Adipose tissue (tissue), 3 donors: ENCODE data around the gene CFAP43. TPM values are rescaled to one million over a fixed set of nuclear protein-coding genes. Genes with fewer than 3 reads are reported as not detected.
"Not testable (repeated sequence)": the region's sequence is repeated elsewhere in the genome, so short reads cannot be mapped to it uniquely, and the experiment has no call there.

Experiments used
- H3K27ac ChIP-seq: one replicate; pipeline ENCODE4 v1.5.1; 2013; ENCODE audit warnings: low read depth, low read length
- WGBS, 3 donors: extraction: QIAGEN DNeasy Blood & Tissue Kit; methylation state at CpG; one replicate each; pipeline ENCODE4 v1.1.7; 2013; 5-methylcytosine and 5-hydroxymethylcytosine counted together
- polyA plus RNA-seq, 3 donors: library from polyadenylated mRNA; stranded (reverse); fragments of 200-250 nt; gene quantifications; one replicate each; pipeline ENCODE4 v1.2.3, GENCODE V29; 2013
- donor health status: healthy with polysubstance abuse.
- donor health status: Bipolar disorder and iron deficiency.
- donor health status: healthy.

Gene CFAP43
- polyA plus RNA-seq, 3 donors, result 0.07 to 0.81 TPM; not detected in 1

DNA sequence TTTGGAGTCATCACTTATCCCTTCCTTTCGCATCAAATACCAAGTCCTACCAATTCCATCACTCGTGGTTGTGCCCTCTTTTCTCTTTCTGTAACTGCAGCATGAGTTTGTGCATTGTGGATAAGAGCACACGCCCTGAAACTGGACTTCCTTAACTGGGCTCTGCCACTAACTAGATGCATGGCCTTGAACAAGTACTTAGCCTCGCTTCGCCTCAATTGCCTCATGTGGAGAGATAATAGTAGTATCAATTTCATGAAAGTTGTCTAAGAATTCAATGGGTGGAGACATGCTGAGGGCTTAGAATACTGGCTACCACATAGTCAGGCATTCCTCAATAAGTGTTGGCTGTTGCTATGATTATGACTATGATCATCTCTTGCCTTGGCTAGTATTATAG, 41.5 kb downstream of the CFAP43 start:
- 83 to 93% (median 83%) methylated on average over 5 of the region's 5 CpGs for WGBS, 3 donors
- H3K27ac ChIP-seq, result no peak overlapping the region

DNA sequence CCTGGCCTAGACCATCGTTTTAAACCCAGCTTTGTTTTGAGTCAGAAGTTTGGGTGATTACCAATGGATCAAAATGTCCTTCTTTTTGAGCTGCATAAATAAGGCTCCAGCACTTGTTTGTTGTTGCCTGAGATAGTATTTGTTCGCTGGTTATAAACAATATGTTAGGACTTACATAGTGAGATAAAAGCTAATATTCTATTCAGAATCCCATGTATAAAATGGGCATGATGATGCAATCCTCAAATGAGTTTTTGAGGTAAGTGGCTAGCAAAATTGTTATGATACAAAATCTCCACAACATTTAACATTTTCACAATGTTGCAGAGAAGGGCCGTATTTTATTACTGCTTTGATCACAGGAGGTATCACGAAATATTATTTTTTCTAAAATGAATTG, 48.5 kb downstream of the CFAP43 start:
- WGBS, 3 donors, result 86 to 91% (median 88%) methylated on average over 4 of the region's 4 CpGs

DNA sequence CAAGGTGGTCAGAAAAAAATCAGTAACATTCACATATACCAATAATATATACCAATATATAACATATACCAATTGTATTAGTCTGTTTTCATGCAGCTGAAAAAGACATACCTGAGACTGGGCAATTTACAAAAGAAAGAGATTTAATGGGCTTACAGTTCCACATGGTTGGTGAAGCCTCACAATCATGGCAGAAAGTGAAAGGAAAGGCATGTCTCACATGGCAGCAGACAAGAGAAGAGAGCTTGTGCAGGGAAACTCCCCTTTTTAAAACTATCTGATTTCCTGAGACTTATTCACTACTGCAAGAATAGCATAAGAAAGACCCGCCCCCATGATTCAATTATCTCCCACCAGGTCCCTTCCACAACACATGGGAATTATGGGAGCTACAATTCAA, 58.0 kb downstream of the CFAP43 start:
- WGBS, 3 donors, result 91 to 100% (median 96%) methylated on average over 1 of the region's 1 CpG
- H3K27ac ChIP-seq, result not testable (repeated sequence)

More for the DNA sequence above, 48.5 kb downstream of the CFAP43 start:
- H3K27ac ChIP-seq, result no peak overlapping the region

GRCh38 chr10:104170610-104171254, 61.4 kb downstream of the CFAP43 start:
- WGBS, 3 donors, result 80 to 93% (median 89%) methylated on average over 5 of the region's 5 CpGs
- H3K27ac ChIP-seq, result no peak overlapping the region

GRCh38 chr10:104155591-104155990, 76.6 kb downstream of the CFAP43 start:
- WGBS, 3 donors, result 85 to 95% (median 93%) methylated on average over 2 of the region's 2 CpGs
- no peak overlapping the region for H3K27ac ChIP-seq

GRCh38 chr10:104151737-104152136, 80.4 kb downstream of the CFAP43 start:
- H3K27ac ChIP-seq, result no peak overlapping the region

- H3K27ac ChIP-seq, result no peak overlapping the region
Observed at GRCh38 chr10:104150139-104150538, 82.0 kb downstream of the CFAP43 start.

DNA sequence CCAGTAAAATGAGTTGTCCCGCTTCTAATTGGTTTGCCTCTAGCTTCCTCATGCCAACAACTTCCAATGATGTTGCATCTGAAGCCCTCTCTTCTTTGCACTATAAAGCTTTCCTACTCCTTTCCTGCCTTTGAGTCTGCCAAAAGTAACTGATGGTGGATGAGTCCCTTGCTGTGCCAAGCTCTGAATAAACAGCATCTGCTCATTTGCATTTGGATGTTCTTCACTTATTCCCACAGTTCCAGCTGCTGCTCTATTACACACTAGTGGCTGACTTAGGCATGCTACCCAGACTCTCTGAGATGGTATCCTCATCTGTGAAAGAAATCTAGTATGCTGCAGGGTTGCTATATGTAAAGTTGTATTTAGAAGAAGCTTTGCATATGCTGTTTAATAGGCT, 85.3 kb downstream of the CFAP43 start:
- WGBS, 3 donors, result 90 to 100% (median 94%) methylated on average over 1 of the region's 1 CpG

DNA sequence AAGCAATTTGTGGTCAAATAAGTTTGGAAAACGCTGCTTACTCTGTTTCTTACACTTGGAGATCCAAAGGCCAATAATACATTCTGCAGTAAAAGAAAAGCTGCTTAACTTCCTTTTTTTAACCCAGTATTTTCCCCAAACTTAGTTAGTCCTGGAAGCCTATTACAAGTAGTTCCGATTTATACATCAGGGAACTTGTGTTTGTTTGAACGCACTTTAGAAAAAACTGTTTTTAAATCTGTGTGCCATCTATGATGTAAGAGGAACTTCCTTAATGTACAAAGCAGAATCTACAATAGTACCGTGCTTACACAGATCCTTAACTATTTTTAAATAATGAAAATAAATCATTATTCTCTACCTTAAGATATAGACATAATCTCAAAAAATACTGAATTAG, 87.2 kb downstream of the CFAP43 start:
- no peak overlapping the region for H3K27ac ChIP-seq
- 44 to 80% (median 45%) methylated on average over 4 of the region's 4 CpGs for WGBS, 3 donors

More for the DNA sequence above, 85.3 kb downstream of the CFAP43 start:
- H3K27ac ChIP-seq, result no peak overlapping the region

GRCh38 chr10:104143829-104144228, 88.3 kb downstream of the CFAP43 start:
- H3K27ac ChIP-seq, result no peak overlapping the region
- WGBS, 3 donors, result 57 to 77% (median 71%) methylated on average over 3 of the region's 3 CpGs

GRCh38 chr10:104142081-104142480, 90.1 kb downstream of the CFAP43 start:
- H3K27ac ChIP-seq, result no peak overlapping the region
- WGBS, 3 donors, result 44 to 59% (median 50%) methylated on average over 1 of the region's 1 CpG

- H3K27ac ChIP-seq, result no peak overlapping the region
- 58 to 76% (median 65%) methylated on average over 5 of the region's 5 CpGs for WGBS, 3 donors
Observed at GRCh38 chr10:104139221-104139620, 92.9 kb downstream of the CFAP43 start.

- H3K27ac ChIP-seq, result no peak overlapping the region
- 91 to 97% (median 94%) methylated on average over 6 of the region's 6 CpGs for WGBS, 3 donors
Observed at GRCh38 chr10:104138131-104138530, 94.0 kb downstream of the CFAP43 start.

DNA sequence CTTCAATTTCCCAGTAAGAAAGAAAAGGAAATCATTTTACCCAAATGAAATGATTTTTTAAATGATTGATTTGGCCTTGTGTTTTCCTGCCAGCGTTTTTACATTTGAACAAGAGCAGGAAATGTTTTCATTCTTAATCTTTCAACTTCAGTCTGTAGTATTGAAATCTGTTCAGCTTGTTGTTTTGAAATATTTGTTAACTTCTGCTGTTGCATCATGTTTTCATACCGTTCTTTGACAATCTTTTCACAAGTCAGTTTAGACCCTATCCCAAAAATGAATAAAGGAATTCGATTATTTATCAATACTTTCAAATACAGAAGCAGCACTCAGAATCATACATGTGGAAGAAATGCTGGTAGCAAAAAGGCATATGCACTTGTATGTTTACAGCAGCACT, 102.1 kb downstream of the CFAP43 start:
- H3K27ac ChIP-seq, result no peak overlapping the region
- 39 to 57% (median 53%) methylated on average over 3 of the region's 3 CpGs for WGBS, 3 donors

- WGBS, 3 donors, result 80 to 95% (median 91%) methylated on average over 2 of the region's 2 CpGs
- no peak overlapping the region for H3K27ac ChIP-seq
Observed at GRCh38 chr10:104128214-104128613, 104.0 kb downstream of the CFAP43 start.

DNA sequence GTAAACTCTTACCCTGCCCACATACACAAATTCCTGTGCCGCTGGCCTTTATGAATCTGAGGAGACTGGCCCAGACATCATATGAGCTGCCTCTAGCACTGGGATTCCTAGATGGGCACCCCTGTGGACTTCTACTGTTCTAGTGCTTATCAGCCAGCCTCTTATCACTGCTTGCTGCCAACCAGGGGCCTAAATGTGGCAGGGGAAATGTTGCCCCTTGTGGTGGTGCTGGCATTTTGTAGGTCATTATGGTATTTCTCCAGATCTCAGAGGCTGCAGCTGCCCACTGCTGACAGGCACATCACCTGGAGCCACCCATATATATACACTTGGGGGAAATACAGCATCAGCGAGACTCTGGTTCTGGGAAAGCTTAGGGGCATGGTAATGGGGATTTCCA, 104.8 kb downstream of the CFAP43 start:
- H3K27ac ChIP-seq, result no peak overlapping the region
- 92 to 94% (median 94%) methylated on average over 2 of the region's 2 CpGs for WGBS, 3 donors

GRCh38 chr10:104123397-104123796, 108.8 kb downstream of the CFAP43 start:
- H3K27ac ChIP-seq, result no peak overlapping the region
- 65 to 79% (median 78%) methylated on average over 1 of the region's 1 CpG for WGBS, 3 donors

DNA sequence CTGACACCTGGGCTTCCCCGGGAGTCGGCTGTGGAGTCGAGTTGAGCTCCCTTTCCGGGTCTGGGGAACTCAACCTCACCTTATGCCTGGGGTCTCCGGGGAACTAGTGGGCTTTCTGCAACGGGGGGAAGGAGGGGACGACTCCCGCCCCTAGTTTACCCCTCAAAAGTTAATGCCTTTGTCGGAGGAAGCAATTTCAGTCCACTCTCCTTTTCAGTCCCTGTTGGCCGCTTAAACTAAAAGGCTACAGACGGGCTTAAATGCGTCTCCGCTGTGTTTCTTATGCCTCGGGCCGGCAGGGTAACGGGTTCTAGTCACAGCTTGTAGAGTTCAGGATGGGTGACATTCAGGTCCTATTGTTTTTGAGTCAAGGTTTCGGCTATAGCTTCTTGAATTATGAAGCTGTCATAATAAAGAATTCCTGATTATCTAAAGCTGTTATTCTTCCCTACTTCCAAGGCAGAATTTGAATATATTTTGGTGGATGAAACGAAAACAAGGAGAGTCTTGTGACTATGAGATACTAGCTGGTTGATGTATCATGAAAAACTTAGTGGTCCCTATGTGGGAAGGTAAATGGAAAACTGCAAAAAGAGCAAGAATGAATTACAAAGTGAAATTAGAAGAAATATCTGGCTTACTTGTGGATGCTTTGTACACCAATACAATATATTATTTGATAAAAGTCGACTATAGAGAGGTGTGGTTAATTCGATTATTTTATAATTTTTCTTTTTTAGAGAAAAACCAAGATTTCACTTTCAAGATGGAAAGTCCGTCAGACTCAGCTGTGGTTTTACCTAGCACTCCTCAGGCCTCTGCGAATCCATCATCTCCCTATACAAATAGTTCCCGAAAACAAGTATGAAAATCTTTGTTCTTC, 109.7 kb downstream of the CFAP43 start:
- 18% methylated on average over 23 of the region's 23 CpGs for WGBS, 3 donors
- no peak overlapping the region for H3K27ac ChIP-seq

GRCh38 chr10:104121485-104122224, 110.5 kb downstream of the CFAP43 start, which contains the start of gene SFR1:
SFR1 (plus strand) TSS chr10:104122171; CDS start chr10:104122184, 13 bp downstream.
- peak within 1 kb of the TSS; percentile 76 for H3K27ac ChIP-seq
- WGBS, 3 donors, result 0% methylated on average over 67 of the region's 67 CpGs
